Skeletal muscle tissue (tissue), 4 donors: ENCODE results near the gene OR10V1. TPM values are rescaled to one million over a fixed set of nuclear protein-coding genes. Genes with fewer than 3 reads are reported as not detected.
"Not testable (repeated sequence)": the region's sequence is repeated elsewhere in the genome, so short reads cannot be mapped to it uniquely, and the experiment has no call there.

Experiments used
- H3K27ac ChIP-seq: one replicate; pipeline ENCODE4 v1.7.0; 2013; ENCODE audit warnings: mild to moderate bottlenecking, low read depth, low read length, inconsistent platforms
- H3K27me3 ChIP-seq, 3 donors: one replicate each; pipeline ENCODE4 v1.7.0; 2013; ENCODE audit warnings: low read length in 3 of 3; ENCODE audit not compliant: control insufficient read depth in 3 of 3, insufficient read depth in 3 of 3
- H3K36me3 ChIP-seq, 3 donors: one replicate each; pipeline ENCODE4 v1.7.0; 2013; ENCODE audit warnings: low read length in 3 of 3; ENCODE audit not compliant: control insufficient read depth in 3 of 3, insufficient read depth in 3 of 3
- H3K4me1 ChIP-seq, 3 donors: one replicate each; pipeline ENCODE4 v1.7.0; 2013; ENCODE audit warnings: low read length in 3 of 3, mild to moderate bottlenecking in 3 of 3; ENCODE audit not compliant: control insufficient read depth in 3 of 3, insufficient read depth in 3 of 3
- H3K4me3 ChIP-seq, 3 donors: one replicate each; pipeline ENCODE4 v1.7.0; 2013; ENCODE audit warnings: low read length in 3 of 3
- H3K9ac ChIP-seq, 3 donors: one replicate each; pipeline ENCODE4 v1.7.0; 2013; ENCODE audit warnings: low read length in 3 of 3, mild to moderate bottlenecking in 3 of 3, moderate library complexity in 2 of 3, low read depth in 1 of 3
- H3K9me3 ChIP-seq, 3 donors: one replicate each; pipeline ENCODE4 v1.7.0; 2013; ENCODE audit warnings: low read length in 3 of 3; ENCODE audit not compliant: control insufficient read depth in 3 of 3
- total RNA-seq: library from RNA; depleted of rRNA; stranded (reverse); fragments of >200 nt; gene quantifications from one replicate; pipeline ENCODE4 v1.2.3, GENCODE V29; 2014
- donor health status: Osteomylitis.

The OR10V1 gene
- total RNA-seq, 1 donor from 2014 or later = not detected

GRCh38 chr11:59691156-59691555 is 22.5 kb downstream of the OR10V1 start:
- H3K27ac ChIP-seq = no peak overlapping the region
- H3K4me1 ChIP-seq = no peaks in the 10 kb centered on the region
- no peaks in the 10 kb centered on the region for H3K36me3 ChIP-seq
- no peak overlapping the region for H3K4me3 ChIP-seq
- no peaks in the 10 kb centered on the region for H3K9me3 ChIP-seq
- no peaks in the 10 kb centered on the region for H3K27me3 ChIP-seq
- H3K9ac ChIP-seq = no peak overlapping the region

- Histone ChIP-seq H3K27me3 (no peaks in the 10 kb centered on the region), H3K4me1 (no peaks in the 10 kb centered on the region), H3K36me3 (no peaks in the 10 kb centered on the region), H3K4me3 (no peak overlapping the region), H3K9me3 (peaks cover 0 to 5% (median 0%) of the 10 kb centered on the region in 3 donors), H3K9ac (no peak overlapping the region), H3K27ac (no peak overlapping the region)
These were observed 24.6 kb downstream of the OR10V1 start for GRCh38 chr11:59689015-59689414.

GRCh38 chr11:59681260-59681725 is 32.4 kb downstream of the OR10V1 start:
- H3K9me3 ChIP-seq, H3K4me1 ChIP-seq, H3K36me3 ChIP-seq, H3K9ac ChIP-seq, H3K27ac ChIP-seq, H3K4me3 ChIP-seq, H3K27me3 ChIP-seq: not testable (repeated sequence)

- no peaks in the 10 kb centered on the region for H3K4me1 ChIP-seq
- no peak overlapping the region for H3K9ac ChIP-seq
- peaks cover 0 to 5% (median 0%) of the 10 kb centered on the region in 3 donors for H3K9me3 ChIP-seq
- no peak overlapping the region for H3K4me3 ChIP-seq
- H3K36me3 ChIP-seq = no peaks in the 10 kb centered on the region
- H3K27ac ChIP-seq = no peak overlapping the region
- no peaks in the 10 kb centered on the region for H3K27me3 ChIP-seq
These were observed 33.1 kb downstream of the OR10V1 start for GRCh38 chr11:59680287-59681154.

- Histone ChIP-seq H3K9me3 (no peaks in the 10 kb centered on the region), H3K27ac (no peak overlapping the region), H3K27me3 (no peaks in the 10 kb centered on the region), H3K4me3 (no peak overlapping the region), H3K36me3 (no peaks in the 10 kb centered on the region), H3K4me1 (no peaks in the 10 kb centered on the region), H3K9ac (no peak overlapping the region)
These were observed 34.3 kb downstream of the OR10V1 start for GRCh38 chr11:59679347-59679746.

- Histone ChIP-seq H3K9ac (no peak overlapping the region), H3K27ac (no peak overlapping the region), H3K4me1 (no peaks in the 10 kb centered on the region), H3K27me3 (no peaks in the 10 kb centered on the region), H3K36me3 (no peaks in the 10 kb centered on the region), H3K9me3 (no peaks in the 10 kb centered on the region), H3K4me3 (no peak overlapping the region)
These were observed 34.9 kb downstream of the OR10V1 start for GRCh38 chr11:59678813-59679165.

GRCh38 chr11:59678118-59678812 is 35.4 kb downstream of the OR10V1 start:
- Histone ChIP-seq H3K27ac (no peak overlapping the region), H3K4me1 (no peaks in the 10 kb centered on the region), H3K9me3 (no peaks in the 10 kb centered on the region), H3K4me3 (no peak overlapping the region), H3K27me3 (no peaks in the 10 kb centered on the region), H3K36me3 (no peaks in the 10 kb centered on the region), H3K9ac (no peak overlapping the region)

- Histone ChIP-seq H3K9ac (no peak overlapping the region), H3K27ac (no peak overlapping the region), H3K36me3 (no peaks in the 10 kb centered on the region), H3K4me1 (no peaks in the 10 kb centered on the region), H3K27me3 (no peaks in the 10 kb centered on the region), H3K4me3 (no peak overlapping the region), H3K9me3 (no peaks in the 10 kb centered on the region)
These were observed 37.4 kb downstream of the OR10V1 start for GRCh38 chr11:59676205-59676604.

- H3K27me3 ChIP-seq = no peaks in the 10 kb centered on the region
These were observed 39.4 kb downstream of the OR10V1 start for GRCh38 chr11:59674291-59674690.

GRCh38 chr11:59673291-59673690 is 40.4 kb downstream of the OR10V1 start:
- Histone ChIP-seq H3K9ac (no peak overlapping the region), H3K4me1 (peaks cover 6 to 10% (median 8%) of the 10 kb centered on the region in 3 donors), H3K36me3 (no peaks in the 10 kb centered on the region), H3K9me3 (no peaks in the 10 kb centered on the region), H3K27ac (no peak overlapping the region), H3K4me3 (no peak overlapping the region), H3K27me3 (no peaks in the 10 kb centered on the region)

More at GRCh38 chr11:59674291-59674690, 39.4 kb downstream of the OR10V1 start:
- H3K4me3 ChIP-seq = no peak overlapping the region
- peaks cover 6 to 10% (median 8%) of the 10 kb centered on the region in 3 donors for H3K4me1 ChIP-seq
- no peak overlapping the region for H3K27ac ChIP-seq
- H3K9me3 ChIP-seq = no peaks in the 10 kb centered on the region
- no peaks in the 10 kb centered on the region for H3K36me3 ChIP-seq
- H3K9ac ChIP-seq = no peak overlapping the region
